ENCODE data around the gene CORT.

The CORT gene

GRCh38 chr1:10430216-10431069, 19.4 kb upstream of the CORT start, which contains the start of gene CENPS:
Gene CENPS (plus strand): TSS chr1:10430433. CDS start chr1:10430518, 85 bp downstream.
- H3K4me1 Mint-ChIP-seq (ENCODE audit: low read depth) = peaks cover 22% of the 10 kb centered on the region
- H3K4me3 Mint-ChIP-seq = peak within 1 kb of the TSS; percentile 94
- no peaks in the 10 kb centered on the region for H3K27me3 Mint-ChIP-seq
- no peaks in the 10 kb centered on the region for H3K36me3 Mint-ChIP-seq
- H3K9me3 Mint-ChIP-seq (ENCODE audit: low read depth) = no peaks in the 10 kb centered on the region
- peak within 1 kb of the TSS; percentile 94 for H3K27ac Mint-ChIP-seq

- H3K9me3 Mint-ChIP-seq (ENCODE audit: low read depth) = no peaks in the 10 kb centered on the region
- H3K27me3 Mint-ChIP-seq = no peaks in the 10 kb centered on the region
- H3K27ac Mint-ChIP-seq = peak overlapping the region; percentile 94
- peak overlapping the region; percentile 94 for H3K4me3 Mint-ChIP-seq
- peaks cover 22% of the 10 kb centered on the region for H3K4me1 Mint-ChIP-seq (ENCODE audit: low read depth)
- H3K36me3 Mint-ChIP-seq = no peaks in the 10 kb centered on the region
Observed at GRCh38 chr1:10431070-10431730, 18.6 kb upstream of the CORT start.

- Mint-ChIP-seq H3K4me1 (ENCODE audit: low read depth) (peaks cover 20% of the 10 kb centered on the region), H3K27me3 (no peaks in the 10 kb centered on the region), H3K9me3 (ENCODE audit: low read depth) (no peaks in the 10 kb centered on the region), H3K27ac (no peak overlapping the region), H3K4me3 (no peak overlapping the region), H3K36me3 (no peaks in the 10 kb centered on the region)
Observed at GRCh38 chr1:10432910-10433700, 16.7 kb upstream of the CORT start.

- Mint-ChIP-seq H3K4me3 (no peak overlapping the region), H3K27me3 (no peaks in the 10 kb centered on the region), H3K9me3 (ENCODE audit: low read depth) (no peaks in the 10 kb centered on the region), H3K4me1 (ENCODE audit: low read depth) (peaks cover 20% of the 10 kb centered on the region), H3K36me3 (no peaks in the 10 kb centered on the region), H3K27ac (no peak overlapping the region)
Observed at GRCh38 chr1:10433790-10434189, 16.0 kb upstream of the CORT start.

GRCh38 chr1:10434590-10434989, 15.2 kb upstream of the CORT start:
- Mint-ChIP-seq H3K4me1 (ENCODE audit: low read depth) (peaks cover 19% of the 10 kb centered on the region), H3K9me3 (ENCODE audit: low read depth) (no peaks in the 10 kb centered on the region), H3K4me3 (no peak overlapping the region), H3K27me3 (no peaks in the 10 kb centered on the region), H3K27ac (no peak overlapping the region), H3K36me3 (no peaks in the 10 kb centered on the region)

DNA sequence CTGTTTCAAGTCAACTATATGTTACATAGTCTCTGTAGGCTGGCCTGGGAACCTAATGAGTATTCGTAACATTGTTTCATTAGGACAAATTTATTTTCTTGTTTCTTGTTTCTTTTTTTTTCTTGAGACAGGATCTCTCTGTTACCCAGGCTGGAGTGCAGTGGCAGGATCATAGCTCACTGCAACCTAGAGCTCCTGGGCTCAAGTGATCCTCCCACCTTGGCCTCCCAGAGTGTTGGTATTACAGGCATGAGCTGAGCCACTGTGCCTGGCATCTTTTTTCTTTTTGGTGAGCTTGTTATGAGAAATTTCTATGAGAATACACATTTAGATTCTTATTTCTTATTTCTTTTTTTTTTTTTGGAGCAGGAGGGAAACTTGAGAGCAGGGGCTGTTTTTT, 12.8 kb upstream of the CORT start:
- H3K9me3 Mint-ChIP-seq (ENCODE audit: low read depth) = no peaks in the 10 kb centered on the region
- no peak overlapping the region for H3K27ac Mint-ChIP-seq

GRCh38 chr1:10438677-10439163, 11.1 kb upstream of the CORT start:
- H3K27ac Mint-ChIP-seq = no peak overlapping the region
- H3K36me3 Mint-ChIP-seq = no peaks in the 10 kb centered on the region

More for the DNA sequence above, 12.8 kb upstream of the CORT start:
- Mint-ChIP-seq H3K4me1 (ENCODE audit: low read depth) (peaks cover 5% of the 10 kb centered on the region), H3K36me3 (no peaks in the 10 kb centered on the region), H3K27me3 (no peaks in the 10 kb centered on the region), H3K4me3 (no peak overlapping the region)

DNA sequence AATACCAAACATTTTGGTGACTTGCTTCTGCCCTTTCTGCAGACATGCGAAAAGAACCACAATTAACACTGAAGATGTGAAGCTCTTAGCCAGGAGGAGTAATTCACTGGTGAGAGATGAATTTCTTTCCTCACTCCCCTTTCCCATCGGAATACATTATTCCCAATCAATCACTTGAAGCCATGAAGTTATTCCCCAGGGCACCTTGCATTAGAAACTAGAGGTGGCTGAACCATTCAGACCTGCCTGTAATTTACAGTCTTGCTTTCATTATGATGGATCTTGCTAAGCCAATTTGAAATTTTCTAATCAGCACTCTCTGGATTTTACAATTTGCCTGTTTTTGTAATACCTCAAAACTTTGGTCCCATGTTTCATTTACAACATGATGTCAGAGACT, 9.5 kb upstream of the CORT start:
- Mint-ChIP-seq H3K9me3 (ENCODE audit: low read depth) (no peaks in the 10 kb centered on the region), H3K4me3 (no peak overlapping the region), H3K4me1 (ENCODE audit: low read depth) (no peaks in the 10 kb centered on the region), H3K27ac (no peak overlapping the region), H3K36me3 (no peaks in the 10 kb centered on the region), H3K27me3 (no peaks in the 10 kb centered on the region)

More at GRCh38 chr1:10438677-10439163, 11.1 kb upstream of the CORT start:
- Mint-ChIP-seq H3K4me3 (no peak overlapping the region), H3K27me3 (no peaks in the 10 kb centered on the region), H3K4me1 (ENCODE audit: low read depth) (no peaks in the 10 kb centered on the region), H3K9me3 (ENCODE audit: low read depth) (no peaks in the 10 kb centered on the region)

GRCh38 chr1:10440794-10441193, 9.0 kb upstream of the CORT start:
- no peaks in the 10 kb centered on the region for H3K36me3 Mint-ChIP-seq
- H3K4me3 Mint-ChIP-seq = no peak overlapping the region
- no peaks in the 10 kb centered on the region for H3K4me1 Mint-ChIP-seq (ENCODE audit: low read depth)
- no peaks in the 10 kb centered on the region for H3K9me3 Mint-ChIP-seq (ENCODE audit: low read depth)
- H3K27ac Mint-ChIP-seq = no peak overlapping the region
- H3K27me3 Mint-ChIP-seq = no peaks in the 10 kb centered on the region

DNA sequence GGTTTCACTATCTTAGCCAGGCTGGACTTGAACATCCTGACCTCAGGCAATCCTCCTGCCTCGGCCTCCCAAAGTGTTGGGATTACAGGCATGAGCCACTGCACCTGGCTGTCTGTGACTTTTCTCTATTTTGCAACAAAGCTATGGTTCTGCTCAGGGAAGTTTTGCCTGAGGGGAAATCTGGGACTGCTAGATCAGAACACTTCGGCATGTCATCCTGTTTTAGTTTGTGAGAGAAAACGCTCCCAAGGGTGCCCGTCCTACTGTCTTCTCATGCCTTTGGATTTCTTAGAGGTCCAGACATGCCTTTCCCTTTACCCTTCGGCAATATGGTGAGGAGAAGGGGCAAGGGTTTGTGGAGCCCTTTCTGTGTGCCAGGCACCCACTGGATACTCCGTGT, 5.6 kb upstream of the CORT start:
- H3K27ac Mint-ChIP-seq = no peak overlapping the region

GRCh38 chr1:10444795-10445397, 4.9 kb upstream of the CORT start:
- no peaks in the 10 kb centered on the region for H3K4me1 Mint-ChIP-seq (ENCODE audit: low read depth)
- H3K27ac Mint-ChIP-seq = no peak overlapping the region
- H3K27me3 Mint-ChIP-seq = no peaks in the 10 kb centered on the region
- no peaks in the 10 kb centered on the region for H3K36me3 Mint-ChIP-seq
- no peaks in the 10 kb centered on the region for H3K9me3 Mint-ChIP-seq (ENCODE audit: low read depth)
- no peak overlapping the region for H3K4me3 Mint-ChIP-seq

More for the DNA sequence above, 5.6 kb upstream of the CORT start:
- H3K9me3 Mint-ChIP-seq (ENCODE audit: low read depth) = no peaks in the 10 kb centered on the region
- no peaks in the 10 kb centered on the region for H3K4me1 Mint-ChIP-seq (ENCODE audit: low read depth)
- H3K4me3 Mint-ChIP-seq = no peak overlapping the region
- H3K36me3 Mint-ChIP-seq = no peaks in the 10 kb centered on the region
- H3K27me3 Mint-ChIP-seq = no peaks in the 10 kb centered on the region

GRCh38 chr1:10446790-10447422, 2.9 kb upstream of the CORT start:
- Mint-ChIP-seq H3K27ac (no peak overlapping the region), H3K27me3 (no peaks in the 10 kb centered on the region), H3K4me3 (no peak overlapping the region), H3K4me1 (ENCODE audit: low read depth) (no peaks in the 10 kb centered on the region), H3K9me3 (ENCODE audit: low read depth) (no peaks in the 10 kb centered on the region), H3K36me3 (no peaks in the 10 kb centered on the region)

GRCh38 chr1:10450156-10450814, 454 bp downstream of the CORT start:
- Mint-ChIP-seq H3K9me3 (ENCODE audit: low read depth) (no peaks in the 10 kb centered on the region), H3K4me1 (ENCODE audit: low read depth) (no peaks in the 10 kb centered on the region)

GRCh38 chr1:10450836-10451235, 1.0 kb downstream of the CORT start:
- Mint-ChIP-seq H3K27ac (no peak overlapping the region), H3K4me1 (ENCODE audit: low read depth) (no peaks in the 10 kb centered on the region), H3K36me3 (no peaks in the 10 kb centered on the region), H3K4me3 (no peak overlapping the region), H3K9me3 (ENCODE audit: low read depth) (no peaks in the 10 kb centered on the region), H3K27me3 (no peaks in the 10 kb centered on the region)

More at GRCh38 chr1:10450156-10450814, 454 bp downstream of the CORT start:
- no peaks in the 10 kb centered on the region for H3K27me3 Mint-ChIP-seq
- H3K36me3 Mint-ChIP-seq = no peaks in the 10 kb centered on the region
- H3K27ac Mint-ChIP-seq = no peak overlapping the region
- no peak overlapping the region for H3K4me3 Mint-ChIP-seq
